ENCODE data around the gene WDFY2. TPM values are rescaled to one million over a fixed set of nuclear protein-coding genes. Genes with fewer than 3 reads are reported as not detected.

The WDFY2 gene
- total and polyA plus RNA-seq, 2 of the 8 experiments (the other 6 are each of a cell fraction or from before 2014, with no cell fraction given): 13.9 to 29.0 TPM

DNA sequence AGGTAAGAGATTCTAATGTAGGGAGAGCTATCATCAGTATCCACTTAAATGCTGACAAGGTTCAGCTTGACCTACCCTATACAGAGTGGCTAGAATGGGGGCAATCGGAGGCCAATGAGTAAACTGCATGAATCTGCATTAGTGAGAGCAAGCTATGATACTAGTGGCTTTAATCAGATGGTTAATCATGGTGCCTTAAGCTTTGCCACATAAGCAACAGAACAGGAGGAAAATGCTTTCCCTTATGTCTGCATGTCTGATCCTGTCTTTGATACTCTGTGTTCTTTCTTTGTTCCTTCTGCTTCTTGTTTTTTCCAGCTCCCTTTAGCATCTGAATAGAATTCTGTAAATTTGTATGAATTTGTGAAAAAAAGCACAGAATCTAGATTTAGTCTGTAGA lies 91.1 kb downstream of the WDFY2 start:
- H3K18ac ChIP-seq (ENCODE audit: extremely low read depth, low read length): no peak overlapping the region
- H4K5ac ChIP-seq (ENCODE audit: insufficient read length, low read depth, low read length): no peak overlapping the region
- WGBS, 2 experiments (ENCODE audit: extremely low coverage in 1 of 2, insufficient coverage in 1 of 2, insufficient read length in 1 of 2, insufficient replicate concordance in 2 of 2, low coverage in 1 of 2, low lambda C conversion rate in 2 of 2, missing lambda C conversion rate in 1 of 2): 96% methylated on average over 1 of the region's 1 CpG; no CpG with 5 or more reads in 1 of the 2 experiments
- no peak overlapping the region for H3K56ac ChIP-seq (replicated peaks; ENCODE audit: insufficient read length, low read depth, low read length)
- H2BK120ac ChIP-seq (replicated peaks; ENCODE audit: low read depth, low read length): no peak overlapping the region
- no peak for TF ChIP-seq SIX5 (IDR thresholded peaks at IDR 0.05; ENCODE audit: low read depth, low read length)
- TF ChIP-seq, protein P1, sequence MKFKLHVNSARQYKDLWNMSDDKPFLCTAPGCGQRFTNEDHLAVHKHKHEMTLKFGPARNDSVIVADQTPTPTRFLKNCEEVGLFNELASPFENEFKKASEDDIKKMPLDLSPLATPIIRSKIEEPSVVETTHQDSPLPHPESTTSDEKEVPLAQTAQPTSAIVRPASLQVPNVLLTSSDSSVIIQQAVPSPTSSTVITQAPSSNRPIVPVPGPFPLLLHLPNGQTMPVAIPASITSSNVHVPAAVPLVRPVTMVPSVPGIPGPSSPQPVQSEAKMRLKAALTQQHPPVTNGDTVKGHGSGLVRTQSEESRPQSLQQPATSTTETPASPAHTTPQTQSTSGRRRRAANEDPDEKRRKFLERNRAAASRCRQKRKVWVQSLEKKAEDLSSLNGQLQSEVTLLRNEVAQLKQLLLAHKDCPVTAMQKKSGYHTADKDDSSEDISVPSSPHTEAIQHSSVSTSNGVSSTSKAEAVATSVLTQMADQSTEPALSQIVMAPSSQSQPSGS (IDR thresholded peaks at IDR 0.05; ENCODE audit: low read length): no peak
- TF ChIP-seq SP1 (IDR thresholded peaks at IDR 0.05; ENCODE audit: low read depth, low read length): no peak
- TF ChIP-seq KDM1A (IDR thresholded peaks at IDR 0.05; ENCODE audit: borderline replicate concordance, low read length): no peak
- no peaks in the 10 kb centered on the region for H3K36me3 ChIP-seq (ENCODE audit: control insufficient read depth in 2 of 4, insufficient read depth in 4 of 4, low read length in 3 of 4)
- no peak overlapping the region for H3K27ac ChIP-seq (ENCODE audit: low read depth, low read length)
- no peak for DNase-seq (ENCODE audit: low read depth in 1 of 2, low spot score in 2 of 2)
- H3K4me2 ChIP-seq (ENCODE audit: insufficient read depth in 1 of 2, low read depth in 2 of 2, low read length in 2 of 2): no peak overlapping the region
- H3K4ac ChIP-seq (replicated peaks; ENCODE audit: insufficient read length, low read depth, low read length): no peak overlapping the region
- H4K91ac ChIP-seq (replicated peaks; ENCODE audit: insufficient read length, low read length): no peak overlapping the region
- FAIRE-seq: no peak
- H3K23me2 ChIP-seq (ENCODE audit: low read depth, low read length): no peaks in the 10 kb centered on the region
- H2BK20ac ChIP-seq (ENCODE audit: low read length): no peak overlapping the region
- H3K9me3 ChIP-seq (ENCODE audit: insufficient read depth in 2 of 2, low read depth in 1 of 2, low read length in 1 of 2): no peaks in the 10 kb centered on the region
- POLR2A ChIA-PET (ENCODE audit: partially characterized antibody): interaction anchor here (1.0 kb wide), 1 partner anchor 10 kb away, joined by 4 read pairs; no protein-coding TSS in a partner anchor
- H2BK5ac ChIP-seq (ENCODE audit: low read depth, low read length): no peak overlapping the region
- CTCF ChIA-PET (ENCODE audit: partially characterized antibody): interaction anchor here (0.6 kb wide), 1 partner anchor 232 kb away, joined by 3 read pairs; no protein-coding TSS in a partner anchor
- no peak overlapping the region for H2AK5ac ChIP-seq (ENCODE audit: low read depth, low read length)
- H3K79me1 ChIP-seq (ENCODE audit: low read depth, low read length): peaks cover 2% of the 10 kb centered on the region; the same call in 1 of the 2 replicates
- no peaks in the 10 kb centered on the region for H3K27me3 ChIP-seq (replicated peaks in 1 of 4; ENCODE audit: control insufficient read depth in 3 of 4, extremely low read depth in 1 of 4, insufficient read depth in 3 of 4, low read length in 3 of 4)
- no peak overlapping the region for H3K9ac ChIP-seq (replicated peaks in 1 of 4; ENCODE audit: extremely low read depth in 1 of 4, low read depth in 3 of 4, low read length in 3 of 4)
- H2BK15ac ChIP-seq (ENCODE audit: low read length): no peak overlapping the region
- no peak overlapping the region for H2AFZ ChIP-seq (ENCODE audit: low read length)
- no peak overlapping the region for H3K14ac ChIP-seq (ENCODE audit: insufficient read length)
- H4K20me1 ChIP-seq (replicated peaks in 1 of 2; ENCODE audit: control insufficient read depth in 1 of 2, insufficient read depth in 2 of 2, low read length in 2 of 2): no peaks in the 10 kb centered on the region
- H3K4me3 ChIP-seq (ENCODE audit: extremely low read depth in 1 of 4, insufficient read depth in 2 of 4, low read depth in 3 of 4, low read length in 4 of 4): no peak overlapping the region
- peaks cover 0 to 4% (median 1%) of the 10 kb centered on the region in 4 experiments; a peak in 3 of 7 replicates for H3K4me1 ChIP-seq (replicated peaks in 1 of 4; ENCODE audit: control insufficient read depth in 3 of 4, insufficient read depth in 4 of 4, low read length in 3 of 4)
- no peak overlapping the region for H3K23ac ChIP-seq (ENCODE audit: insufficient read length)
- peaks cover 0 to 64% of the 10 kb centered on the region in 2 experiments; a peak in 2 of 4 replicates for H3K79me2 ChIP-seq (ENCODE audit: control insufficient read depth in 1 of 2, insufficient read depth in 2 of 2, low read length in 2 of 2)
- no peak overlapping the region for H2BK12ac ChIP-seq (ENCODE audit: low read depth, low read length)
- H4K8ac ChIP-seq (ENCODE audit: extremely low read depth, insufficient read depth, low read length): no peak overlapping the region

All from H1 (cell line).